Loucy (cell line): Measurements from ENCODE around the gene TTC7B.

Experiments
- CTCF ChIP-seq: fragments of 200-600 bp; sonication (generic); conservative IDR thresholded peaks from 2 replicates; pipeline ENCODE4 v1.5.1; 2014; ENCODE audit warnings: mild to moderate bottlenecking, antibody characterized with exemption, low read length
- EZH2phosphoT487 ChIP-seq: fragments of 200-600 bp; IDR thresholded peaks from 2 replicates; pipeline ENCODE4 v1.6.1; 2018; ENCODE audit warnings: antibody characterized with exemption, mild to moderate bottlenecking, moderate library complexity, borderline replicate concordance

GRCh38 chr14:90839024-90839888 lies 23.0 kb upstream of the TTC7B start:
- TF ChIP-seq CTCF (no peak), EZH2phosphoT487 (no peak)
